Measurements from ENCODE around the gene FHIT.

Gene FHIT

GRCh38 chr3:60383345-60383744 lies 867.9 kb downstream of the FHIT start:
- Histone ChIP-seq H3K79me2 (ENCODE audit: low read length) (no peaks in the 10 kb centered on the region), H3K4me1 (ENCODE audit: low read length) (no peaks in the 10 kb centered on the region), H3K4me2 (ENCODE audit: low read length) (no peak overlapping the region), H3K9ac (ENCODE audit: low read length) (no peak overlapping the region), H3K27ac (ENCODE audit: low read length) (no peak overlapping the region), H3K4me3 (ENCODE audit: low read length) (no peak overlapping the region), H3K9me3 (ENCODE audit: insufficient read depth, low read length) (no peaks in the 10 kb centered on the region), H2AFZ (ENCODE audit: low read depth, low read length) (no peak overlapping the region), H3K27me3 (ENCODE audit: low read depth, low read length) (no peaks in the 10 kb centered on the region), H4K20me1 (ENCODE audit: insufficient read depth, low read length) (no peaks in the 10 kb centered on the region), H3K36me3 (replicated peaks; ENCODE audit: low read depth, low read length) (no peaks in the 10 kb centered on the region)
- TF ChIP-seq EZH2phosphoT487 (IDR thresholded peaks at IDR 0.05; ENCODE audit: low read depth): no peak
- no peak for TF ChIP-seq CTCF (IDR thresholded peaks at IDR 0.05; ENCODE audit: low read depth, low read length)

- peaks cover 23% of the 10 kb centered on the region for H3K4me1 ChIP-seq (ENCODE audit: low read length)
- H3K4me2 ChIP-seq (ENCODE audit: low read length): no peak overlapping the region
- H2AFZ ChIP-seq (ENCODE audit: low read depth, low read length): no peak overlapping the region
- no peak overlapping the region for H3K4me3 ChIP-seq (ENCODE audit: low read length)
- no peaks in the 10 kb centered on the region for H3K79me2 ChIP-seq (ENCODE audit: low read length)
- no peaks in the 10 kb centered on the region for H3K9me3 ChIP-seq (ENCODE audit: insufficient read depth, low read length)
- H3K9ac ChIP-seq (ENCODE audit: low read length): no peak overlapping the region
- no peaks in the 10 kb centered on the region for H4K20me1 ChIP-seq (ENCODE audit: insufficient read depth, low read length)
- TF ChIP-seq CTCF (IDR thresholded peaks at IDR 0.05; ENCODE audit: low read depth, low read length): no peak
- no peak for TF ChIP-seq EZH2phosphoT487 (IDR thresholded peaks at IDR 0.05; ENCODE audit: low read depth)
- no peaks in the 10 kb centered on the region for H3K27me3 ChIP-seq (ENCODE audit: low read depth, low read length)
- H3K27ac ChIP-seq (ENCODE audit: low read length): no peak overlapping the region
- no peaks in the 10 kb centered on the region for H3K36me3 ChIP-seq (replicated peaks; ENCODE audit: low read depth, low read length)
Measured at GRCh38 chr3:60366486-60366885, 884.8 kb downstream of the FHIT start.

DNA sequence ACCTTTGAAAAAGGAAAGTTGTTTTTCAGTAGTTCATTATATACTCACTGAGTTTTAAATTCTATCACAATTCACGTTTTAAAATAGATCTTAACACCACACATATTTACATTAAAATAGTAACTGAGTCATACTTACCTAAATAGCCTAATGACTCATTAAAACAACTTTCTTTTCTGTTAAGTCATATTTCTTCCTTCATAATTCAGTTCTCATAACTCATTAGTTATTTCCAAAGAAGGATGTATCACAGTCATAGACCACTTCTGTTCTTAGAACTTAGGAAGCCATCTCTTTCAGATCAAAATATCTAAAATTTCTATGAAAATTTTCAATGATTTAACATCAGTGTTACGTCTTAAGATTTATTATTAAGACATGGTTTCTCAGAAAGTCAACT lies 885.9 kb downstream of the FHIT start:
- H3K9me3 ChIP-seq (ENCODE audit: insufficient read depth, low read length): no peaks in the 10 kb centered on the region
- no peak overlapping the region for H2AFZ ChIP-seq (ENCODE audit: low read depth, low read length)
- peaks cover 23% of the 10 kb centered on the region for H3K4me1 ChIP-seq (ENCODE audit: low read length)
- no peaks in the 10 kb centered on the region for H3K79me2 ChIP-seq (ENCODE audit: low read length)
- no peaks in the 10 kb centered on the region for H4K20me1 ChIP-seq (ENCODE audit: insufficient read depth, low read length)
- TF ChIP-seq EZH2phosphoT487 (IDR thresholded peaks at IDR 0.05; ENCODE audit: low read depth): no peak
- TF ChIP-seq CTCF (IDR thresholded peaks at IDR 0.05; ENCODE audit: low read depth, low read length): no peak
- H3K4me2 ChIP-seq (ENCODE audit: low read length): peak overlapping the region; percentile 35
- H3K27me3 ChIP-seq (ENCODE audit: low read depth, low read length): no peaks in the 10 kb centered on the region
- no peak overlapping the region for H3K4me3 ChIP-seq (ENCODE audit: low read length)
- no peak overlapping the region for H3K27ac ChIP-seq (ENCODE audit: low read length)
- no peak overlapping the region for H3K9ac ChIP-seq (ENCODE audit: low read length)
- no peaks in the 10 kb centered on the region for H3K36me3 ChIP-seq (replicated peaks; ENCODE audit: low read depth, low read length)

DNA sequence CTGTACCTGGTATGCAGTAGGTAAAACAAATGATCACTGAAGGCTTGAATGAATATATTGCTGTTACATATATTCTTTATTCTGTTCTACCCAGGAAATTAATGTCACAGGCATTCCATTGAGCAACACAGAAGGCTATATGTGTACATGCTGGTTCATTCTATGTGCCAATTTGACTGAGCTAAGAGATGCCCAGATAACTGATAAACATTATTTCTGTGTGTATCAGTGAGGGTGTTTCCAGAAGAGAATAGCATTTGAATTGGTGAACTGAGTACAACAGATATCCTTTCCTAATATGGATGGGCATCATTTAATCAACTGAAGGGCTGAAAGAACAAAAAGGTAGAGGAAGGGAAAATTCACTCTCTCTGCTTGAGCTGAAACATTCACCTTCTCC lies 886.8 kb downstream of the FHIT start:
- Histone ChIP-seq H3K4me3 (ENCODE audit: low read length) (no peak overlapping the region), H3K4me2 (ENCODE audit: low read length) (no peak overlapping the region)

More for the DNA sequence above, 886.8 kb downstream of the FHIT start:
- no peak for TF ChIP-seq EZH2phosphoT487 (IDR thresholded peaks at IDR 0.05; ENCODE audit: low read depth)
- no peak for TF ChIP-seq CTCF (IDR thresholded peaks at IDR 0.05; ENCODE audit: low read depth, low read length)
- H3K4me1 ChIP-seq (ENCODE audit: low read length): peaks cover 23% of the 10 kb centered on the region
- H3K27ac ChIP-seq (ENCODE audit: low read length): no peak overlapping the region
- H3K27me3 ChIP-seq (ENCODE audit: low read depth, low read length): no peaks in the 10 kb centered on the region
- no peaks in the 10 kb centered on the region for H3K9me3 ChIP-seq (ENCODE audit: insufficient read depth, low read length)
- no peaks in the 10 kb centered on the region for H4K20me1 ChIP-seq (ENCODE audit: insufficient read depth, low read length)
- no peaks in the 10 kb centered on the region for H3K79me2 ChIP-seq (ENCODE audit: low read length)
- no peak overlapping the region for H2AFZ ChIP-seq (ENCODE audit: low read depth, low read length)
- H3K9ac ChIP-seq (ENCODE audit: low read length): no peak overlapping the region
- H3K36me3 ChIP-seq (replicated peaks; ENCODE audit: low read depth, low read length): no peaks in the 10 kb centered on the region
